Ovary (tissue), 9 donors: ENCODE data around the gene KCNMA1. TPM values are rescaled to one million over a fixed set of nuclear protein-coding genes. Genes with fewer than 3 reads are reported as not detected.

Experiments
- DNase-seq, 5 donors: peaks; one replicate each; pipeline ENCODE4 v3.0.0-alpha.2; 2019 to 2020
- H3K27ac ChIP-seq, 2 donors: fragments of 200-600 bp; one replicate each; pipeline versions ENCODE4 v1.5.1 to v1.8.0; 2019 to 2022
- H3K27me3 ChIP-seq: fragments of 200-600 bp; one replicate; pipeline ENCODE4 v1.8.0; 2022
- H3K36me3 ChIP-seq: fragments of 200-600 bp; sonication (generic); one replicate; pipeline ENCODE4 v1.5.1; 2019
- H3K4me1 ChIP-seq: one replicate; pipeline ENCODE4 v1.8.1; 2013; ENCODE audit warnings: mild to moderate bottlenecking, moderate library complexity; ENCODE audit not compliant: insufficient read depth
- H3K4me3 ChIP-seq: fragments of 200-600 bp; sonication (generic); one replicate; pipeline ENCODE4 v1.5.1; 2017
- H3K9me3 ChIP-seq, 2 donors: fragments of 200-600 bp in 1 of 2; sonication (generic) in 1 of 2; one replicate each; pipeline versions ENCODE4 v1.5.1 to v1.8.1; 2013 to 2019; ENCODE audit warnings: mild to moderate bottlenecking in 1 of 2, moderate library complexity in 1 of 2
- EP300 ChIP-seq: sonication (generic); formaldehyde crosslinking; IDR thresholded peaks from one replicate; pipeline ENCODE4 v1.6.1; 2017; ENCODE audit warnings: antibody characterized with exemption
- POLR2A ChIP-seq: fragments of 450-650 bp; IDR thresholded peaks from one replicate; pipeline ENCODE4 v1.6.1; 2017; ENCODE audit warnings: antibody characterized with exemption, mild to moderate bottlenecking, moderate library complexity
- WGBS, 3 donors: extraction: QIAGEN DNeasy Blood & Tissue Kit in 1 of 3; methylation state at CpG; one replicate each; pipeline versions ENCODE4 v1.1.5 to v1.1.7; 2013 to 2017; 5-methylcytosine and 5-hydroxymethylcytosine counted together
- intact Hi-C, 4 donors: fragments of 100-400 bp; cut with DNase I; formaldehyde crosslinking; loops; one replicate each; pipeline versions ENCODE4 v1.11.0 to v1.15.1; 2022 to 2023
- polyA plus RNA-seq, 2 donors: library from polyadenylated mRNA; stranded (reverse); fragments of 200-250 nt in 1 of 2; fragments of 350-450 nt in 1 of 2; fragmentation: Illumina TruSeq in 1 of 2; extraction: RNeasy Lipid Tissue Mini Kit (QIAGEN cat#74804) in 1 of 2; gene quantifications; one replicate each; pipeline ENCODE4 v1.2.3, GENCODE V29; 2013 to 2014
- total RNA-seq, 7 donors: library from RNA; depleted of rRNA in 2 of 7; stranded (reverse); fragments of >200 nt in 2 of 7; fragmentation: NEBNext Ultra II Directional in 3 of 7; extraction: Animal tissue kit (Norgen Biotek cat#: 25700) in 3 of 7; gene quantifications; one replicate each; pipeline versions ENCODE4 v1.1.0 to v1.2.4, GENCODE V29; 2016 to 2023
- TF ChIP-seq, protein P1 (sequence below), 3 donors: fragments of 450-650 bp in 2 of 3; fragments of 200-600 bp in 1 of 3; IDR thresholded peaks; one replicate each; pipeline versions ENCODE4 v1.5.1 to v1.8.0; 2016 to 2022; ENCODE audit warnings: antibody characterized with exemption in 3 of 3, mild to moderate bottlenecking in 1 of 3
- donor health status: DM: no; HTN: no; CAD: no; lungs with moderate emphysema.
- donor health status: DM: no; HTN: no; CAD: no.
- donor health status: Bipolar disorder and iron deficiency.
- donor health status: DM: yes; HTN: yes; CAD: no.
- donor health status: DM: no; HTN: no; CAD: no.
- donor health status: DM: yes; HTN: yes; CAD: no.

Gene KCNMA1
- total and polyA plus RNA-seq, 9 donors: 7.0 to 83.8 (median 25.1) TPM

DNA sequence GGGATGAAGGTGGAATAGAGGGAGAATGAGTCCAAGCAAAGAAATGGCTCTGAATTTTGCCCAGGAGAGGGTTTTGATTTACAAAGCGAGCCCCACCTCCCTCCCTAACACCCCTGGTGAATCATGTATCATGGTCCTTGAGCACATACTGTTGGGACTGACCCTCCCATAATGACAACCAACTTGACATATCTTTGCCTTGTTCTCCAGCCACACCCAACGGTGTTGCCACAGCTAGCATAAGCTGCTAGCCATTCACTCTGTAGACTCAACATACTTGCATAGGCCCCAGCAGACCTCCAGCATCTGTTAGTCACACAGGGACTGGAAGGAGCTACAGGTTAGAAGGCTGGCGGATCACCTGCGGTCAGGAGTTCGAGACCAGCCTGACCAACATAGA lies 538.5 kb downstream of the KCNMA1 start:
- TF ChIP-seq EP300: no peak
- TF ChIP-seq, protein P1, sequence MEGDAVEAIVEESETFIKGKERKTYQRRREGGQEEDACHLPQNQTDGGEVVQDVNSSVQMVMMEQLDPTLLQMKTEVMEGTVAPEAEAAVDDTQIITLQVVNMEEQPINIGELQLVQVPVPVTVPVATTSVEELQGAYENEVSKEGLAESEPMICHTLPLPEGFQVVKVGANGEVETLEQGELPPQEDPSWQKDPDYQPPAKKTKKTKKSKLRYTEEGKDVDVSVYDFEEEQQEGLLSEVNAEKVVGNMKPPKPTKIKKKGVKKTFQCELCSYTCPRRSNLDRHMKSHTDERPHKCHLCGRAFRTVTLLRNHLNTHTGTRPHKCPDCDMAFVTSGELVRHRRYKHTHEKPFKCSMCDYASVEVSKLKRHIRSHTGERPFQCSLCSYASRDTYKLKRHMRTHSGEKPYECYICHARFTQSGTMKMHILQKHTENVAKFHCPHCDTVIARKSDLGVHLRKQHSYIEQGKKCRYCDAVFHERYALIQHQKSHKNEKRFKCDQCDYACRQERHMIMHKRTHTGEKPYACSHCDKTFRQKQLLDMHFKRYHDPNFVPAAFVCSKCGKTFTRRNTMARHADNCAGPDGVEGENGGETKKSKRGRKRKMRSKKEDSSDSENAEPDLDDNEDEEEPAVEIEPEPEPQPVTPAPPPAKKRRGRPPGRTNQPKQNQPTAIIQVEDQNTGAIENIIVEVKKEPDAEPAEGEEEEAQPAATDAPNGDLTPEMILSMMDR (IDR thresholded peaks at IDR 0.05): no peak
- no peak for TF ChIP-seq POLR2A
- Histone ChIP-seq H3K27me3 (no peaks in the 10 kb centered on the region), H3K9me3 (no peaks in the 10 kb centered on the region), H3K27ac (no peak overlapping the region), H3K4me3 (no peak overlapping the region), H3K4me1 (no peaks in the 10 kb centered on the region), H3K36me3 (no peaks in the 10 kb centered on the region)
- intact Hi-C loops: no loop called here
- WGBS, 3 donors: 97 to 98% (median 97%) methylated on average over 5 of the region's 5 CpGs
- no peak for DNase-seq

DNA sequence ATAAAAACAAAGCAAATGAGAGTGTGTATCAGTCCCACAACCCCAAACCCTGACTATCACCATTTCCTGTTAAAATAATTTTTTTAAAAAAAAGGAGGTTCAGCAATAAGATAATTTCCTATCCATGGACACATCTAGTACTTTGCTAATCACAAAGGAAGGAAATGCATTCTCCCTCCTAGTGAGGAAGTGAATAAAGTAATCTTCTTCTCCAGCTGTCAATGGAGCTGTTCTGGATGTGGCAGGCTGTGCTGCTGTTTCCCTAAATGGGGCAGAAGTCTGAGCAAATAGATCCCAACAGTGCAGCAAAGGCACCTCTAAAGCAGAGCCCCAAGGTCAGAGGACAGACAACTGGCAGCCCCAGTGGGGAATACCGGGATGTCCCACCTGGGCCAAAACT lies 540.0 kb downstream of the KCNMA1 start:
- Histone ChIP-seq H3K4me1 (no peaks in the 10 kb centered on the region), H3K27me3 (no peaks in the 10 kb centered on the region), H3K27ac (no peak overlapping the region), H3K4me3 (no peak overlapping the region), H3K36me3 (no peaks in the 10 kb centered on the region), H3K9me3 (no peaks in the 10 kb centered on the region)
- intact Hi-C loops: no loop called here
- TF ChIP-seq, protein P1 (IDR thresholded peaks at IDR 0.05): no peak
- TF ChIP-seq POLR2A: no peak
- no peak for TF ChIP-seq EP300
- no peak for DNase-seq
- WGBS, 3 donors: 88 to 100% (median 88%) methylated on average over 1 of the region's 1 CpG

GRCh38 chr10:77093126-77093525 lies 544.5 kb downstream of the KCNMA1 start:
- Histone ChIP-seq H3K4me3 (no peak overlapping the region), H3K27me3 (no peaks in the 10 kb centered on the region), H3K9me3 (no peaks in the 10 kb centered on the region), H3K27ac (no peak overlapping the region), H3K4me1 (no peaks in the 10 kb centered on the region), H3K36me3 (no peaks in the 10 kb centered on the region)
- DNase-seq: no peak
- TF ChIP-seq POLR2A (no peak), EP300 (no peak)
- TF ChIP-seq, protein P1 (IDR thresholded peaks at IDR 0.05): no peak
- intact Hi-C loops: no loop called here
- WGBS, 3 donors: 91 to 94% (median 94%) methylated on average over 2 of the region's 2 CpGs

- WGBS, 3 donors: 93% methylated on average over 6 of the region's 6 CpGs
- Histone ChIP-seq H3K9me3 (no peaks in the 10 kb centered on the region), H3K27ac (no peak overlapping the region), H3K4me3 (no peak overlapping the region), H3K36me3 (no peaks in the 10 kb centered on the region), H3K4me1 (no peaks in the 10 kb centered on the region), H3K27me3 (no peaks in the 10 kb centered on the region)
- TF ChIP-seq EP300 (no peak), POLR2A (no peak)
- TF ChIP-seq, protein P1 (IDR thresholded peaks at IDR 0.05): no peak
- intact Hi-C loops: no loop called here
- DNase-seq: no peak
Observed at GRCh38 chr10:77091597-77092165, 545.9 kb downstream of the KCNMA1 start.
